Measurements from ENCODE around the gene EFCAB10.
A peak's percentile ranks its signal among the peaks of the same experiment; 100 is the strongest.
"Not testable (repeated sequence)": the region's sequence is repeated elsewhere in the genome, so short reads cannot be mapped to it uniquely, and the experiment has no call there.

EFCAB10 gene

DNA sequence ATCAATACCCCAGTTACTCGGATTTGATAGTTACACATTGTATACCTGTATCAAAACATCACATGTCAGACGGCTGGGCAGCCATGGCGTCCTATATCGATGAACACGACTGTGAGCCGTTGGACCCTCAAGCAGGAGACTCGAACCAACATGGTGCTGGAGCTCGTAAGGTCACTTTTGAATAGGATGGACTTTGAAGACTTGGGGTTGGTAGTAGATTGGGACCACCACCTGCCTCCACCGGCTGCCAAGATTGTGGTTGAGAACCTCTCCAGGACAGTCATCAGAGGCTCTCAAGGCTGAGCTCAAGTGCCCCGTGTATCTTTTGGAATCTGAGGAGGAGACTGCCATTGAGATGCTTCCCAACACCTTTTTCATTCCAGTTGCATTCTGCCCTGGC, 51.2 kb downstream of the EFCAB10 start:
- no peak for DNase-seq

DNA sequence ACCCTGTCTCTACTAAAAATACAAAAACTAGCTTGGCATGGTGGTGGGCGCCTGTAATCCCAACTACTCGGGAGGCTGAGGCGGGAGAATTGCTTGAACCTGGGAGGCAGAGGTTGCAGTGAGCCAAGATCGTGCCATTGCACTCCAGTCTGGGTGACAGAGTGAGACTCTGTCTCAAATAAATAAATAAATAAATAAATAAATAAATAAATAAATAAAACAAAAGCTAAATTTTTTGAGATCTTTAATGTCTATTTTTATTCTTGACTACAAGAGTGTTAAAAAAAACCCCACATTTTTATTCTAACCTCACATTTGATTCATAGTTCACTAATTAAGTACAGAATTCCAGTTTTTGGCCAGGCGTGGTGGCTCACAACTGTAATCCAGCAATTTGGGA, 53.6 kb downstream of the EFCAB10 start:
- not testable (repeated sequence) for DNase-seq

DNA sequence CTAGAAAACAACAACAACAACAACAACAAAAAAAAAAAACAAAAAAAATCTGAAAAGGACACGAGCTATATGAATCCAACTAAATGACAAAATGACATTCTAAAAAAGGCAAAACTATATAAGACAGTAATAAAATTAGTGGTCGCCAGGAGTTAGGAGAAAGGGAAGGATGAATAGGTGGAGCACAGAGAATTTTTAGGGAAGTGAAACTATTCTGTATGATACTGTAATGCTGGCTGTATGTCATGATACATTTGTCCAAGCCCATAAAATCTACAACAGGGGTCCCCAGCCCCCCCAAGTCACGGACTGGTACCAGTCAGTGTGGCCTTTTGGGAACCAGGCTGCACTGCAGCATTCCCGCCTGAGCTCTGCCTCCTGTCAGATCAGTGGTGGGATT, 56.5 kb downstream of the EFCAB10 start:
- DNase-seq = no peak

DNA sequence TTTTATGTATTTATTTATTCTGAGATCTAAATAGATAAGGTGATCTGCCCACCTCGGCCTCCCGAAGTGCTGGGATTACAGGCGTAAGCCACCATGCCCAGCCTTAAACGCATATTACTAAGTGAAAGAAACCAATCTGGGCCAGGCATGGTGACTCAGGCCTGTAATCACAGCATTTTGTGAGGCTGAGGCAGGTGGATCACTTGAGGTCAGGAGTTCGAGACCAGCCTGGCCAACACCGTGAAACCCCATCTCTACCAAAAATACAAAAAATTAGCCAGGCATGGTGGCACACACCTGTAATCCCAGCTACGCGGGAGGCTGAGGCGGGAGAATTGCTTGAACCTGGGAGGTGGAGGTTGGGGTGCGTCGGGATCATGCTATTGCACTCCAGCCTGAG, 56.9 kb downstream of the EFCAB10 start:
- not testable (repeated sequence) for DNase-seq

DNA sequence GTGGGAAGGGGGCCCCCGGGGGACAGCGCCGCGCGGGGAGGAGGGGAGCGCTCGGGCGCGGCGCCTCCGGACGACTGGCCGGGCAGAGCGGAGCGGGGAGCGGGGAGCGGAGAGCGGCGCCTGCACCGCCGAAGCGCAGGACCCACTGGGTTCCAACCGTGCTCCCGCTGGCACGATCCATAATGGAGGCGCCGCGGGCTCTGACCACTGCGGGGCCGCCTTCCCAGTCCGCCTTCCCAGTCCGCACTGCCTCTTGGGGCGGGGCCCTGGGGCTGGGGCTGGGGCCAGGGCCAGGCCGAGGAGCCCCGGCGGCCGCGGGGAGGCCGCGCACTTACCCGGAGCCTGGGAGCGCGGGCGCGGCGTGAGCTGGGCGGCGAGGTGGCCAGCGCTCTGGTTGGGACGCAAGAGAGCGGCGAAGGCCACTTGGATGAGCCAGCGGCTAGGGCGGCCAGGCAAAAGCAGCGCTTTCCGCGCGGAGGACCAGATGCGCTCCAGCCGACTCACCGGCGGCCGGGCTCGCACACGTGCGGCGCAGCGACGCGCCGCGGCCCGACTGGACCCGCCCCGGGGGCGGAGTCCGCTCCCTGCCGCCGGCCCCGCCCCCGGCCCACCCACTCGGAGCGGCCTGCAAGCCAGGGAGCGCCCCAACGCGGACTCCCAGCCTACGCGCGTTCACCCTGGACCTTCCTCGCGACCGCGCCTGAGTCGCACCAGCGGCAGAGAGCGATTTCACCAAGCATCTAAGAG, 59.4 kb downstream of the EFCAB10 start, which contains the start of gene PUS7:
Gene PUS7 (minus strand): TSS at position 555 of the 747 bp plus-strand sequence. CDS start 13,759 bp downstream, outside the sequence.
- peak; percentile 92 to 94 for DNase-seq

DNA sequence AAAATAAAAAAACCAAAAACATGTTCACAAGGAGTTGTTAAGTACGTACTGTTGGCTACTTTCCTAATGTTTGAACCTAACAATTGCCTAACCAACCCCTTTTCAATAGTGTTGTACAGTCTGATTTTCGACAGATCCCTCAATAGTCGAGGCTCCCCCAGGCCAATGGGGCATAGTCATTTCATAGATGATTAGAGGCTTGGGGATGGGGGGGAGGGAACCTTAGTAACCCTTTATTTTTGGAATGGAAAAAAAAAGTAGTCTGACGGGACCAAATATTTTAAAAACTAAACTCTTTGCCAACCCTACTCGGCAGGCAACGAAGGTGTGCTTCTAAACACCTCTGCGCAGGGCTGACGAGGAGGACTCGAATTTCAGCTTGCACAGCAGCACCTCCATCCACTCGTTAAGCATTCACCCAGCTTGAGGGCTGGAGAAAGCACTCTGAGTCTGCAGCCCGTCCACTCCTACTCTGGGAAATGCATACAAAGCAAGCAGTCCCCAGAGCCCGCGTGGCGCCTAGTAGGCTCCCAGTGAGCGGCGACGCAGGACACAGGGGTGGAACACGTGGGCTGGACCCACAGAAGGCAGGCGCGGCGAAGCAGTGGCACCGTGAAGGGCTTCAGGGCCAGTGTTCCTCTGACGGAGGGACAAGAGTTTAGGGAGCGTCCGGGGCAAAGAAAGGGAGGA, 60.1 kb downstream of the EFCAB10 start:
- peak; percentile 48 to 79 for DNase-seq

DNA sequence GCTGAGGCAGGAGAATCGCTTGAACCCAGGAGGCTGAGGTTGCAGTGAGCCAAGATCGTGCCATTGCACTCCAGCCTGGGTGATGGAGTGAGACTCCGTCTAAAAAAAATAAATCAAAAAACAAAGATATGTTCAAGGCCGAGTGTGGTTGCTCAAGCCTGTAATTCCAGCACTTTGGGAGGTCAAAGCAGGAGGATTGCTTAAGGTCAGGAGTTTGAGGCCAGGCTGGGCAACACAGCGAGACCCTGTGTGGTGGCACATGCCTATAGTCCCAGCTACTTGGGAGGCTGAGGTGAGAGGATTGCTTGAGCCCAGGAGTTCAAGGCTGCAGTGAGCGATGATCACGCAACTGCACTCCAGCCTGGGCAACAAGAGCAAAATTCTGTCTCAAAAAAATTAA, 60.7 kb downstream of the EFCAB10 start:
- not testable (repeated sequence) for DNase-seq

DNA sequence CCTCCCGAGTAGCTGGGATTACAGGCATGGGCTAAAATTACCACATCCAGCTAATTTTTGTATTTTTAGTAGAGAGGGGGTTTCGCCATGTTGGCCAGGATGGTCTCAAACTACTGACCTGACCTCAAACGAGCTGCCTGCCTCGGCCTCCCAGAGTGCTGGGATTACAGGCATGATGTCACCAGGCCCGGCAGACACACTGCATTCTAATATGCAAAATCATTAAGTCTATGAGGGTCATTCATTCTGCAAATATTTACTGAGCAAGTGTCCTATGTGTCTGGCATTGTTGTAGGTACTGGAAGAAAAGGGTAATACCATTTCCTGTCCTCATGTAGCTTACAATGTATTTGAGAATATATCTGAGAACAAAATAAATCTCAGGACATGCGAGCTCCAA, 61.9 kb downstream of the EFCAB10 start:
- no peak for DNase-seq

DNA sequence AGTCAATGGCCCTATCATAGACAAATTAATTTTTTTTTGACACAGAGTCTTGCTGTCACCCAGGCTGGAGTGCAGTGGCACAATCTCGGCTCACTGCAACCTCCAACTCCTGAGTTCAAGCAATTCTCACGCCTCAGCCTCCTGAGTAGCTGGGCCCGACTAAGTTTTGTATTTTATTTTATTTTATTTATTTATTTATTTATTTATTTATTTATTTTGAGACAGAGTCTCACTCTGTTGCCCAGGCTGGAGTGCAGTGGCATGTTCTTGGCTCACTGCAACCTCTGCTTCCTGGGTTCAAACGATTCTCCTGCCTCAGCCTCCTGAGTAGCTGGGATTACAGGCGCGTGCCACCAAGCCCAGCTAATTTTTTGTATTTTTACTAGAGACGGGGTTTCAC, 65.7 kb downstream of the EFCAB10 start:
- DNase-seq = not testable (repeated sequence)

All from NCI-H2081 (cell line).